Keratinocyte (primary cell): ENCODE data around the gene KCNMA1. TPM values are rescaled to one million over a fixed set of nuclear protein-coding genes. Genes with fewer than 3 reads are reported as not detected.

ENCODE experiments used
- DNase-seq: peaks from one replicate; pipeline ENCODE4 v3.0.0-alpha.2; 2011; ENCODE audit warnings: low read depth, missing footprints, low spot score
- FAIRE-seq: peaks from 2 replicates; lab custom pipeline; 2011; peaks lifted over from hg19 to GRCh38; lab: Jason Lieb, UNC
- H2AFZ ChIP-seq: 2 replicates; pipeline ENCODE4 v1.6.0; 2012; ENCODE audit warnings: low read length, control low read depth, inconsistent platforms; ENCODE audit not compliant: control insufficient read depth
- H3K27ac ChIP-seq: 2 replicates; pipeline ENCODE4 v1.5.1; 2011; ENCODE audit warnings: low read length; ENCODE audit not compliant: control insufficient read depth, insufficient read depth
- H3K27me3 ChIP-seq: 3 replicates; pipeline ENCODE4 v1.6.0; 2011; ENCODE audit warnings: low read length; ENCODE audit not compliant: control insufficient read depth, insufficient read depth; ENCODE audit errors: extremely low read depth
- H3K36me3 ChIP-seq, 2 experiments: 2 replicates in 1 of 2; 3 replicates in 1 of 2; pipeline ENCODE4 v1.5.1; 2011; ENCODE audit warnings: low read length in 2 of 2, mild to moderate bottlenecking in 1 of 2; ENCODE audit not compliant: control insufficient read depth in 2 of 2, insufficient read depth in 2 of 2; ENCODE audit errors: extremely low read depth in 1 of 2
- H3K4me1 ChIP-seq: 3 replicates; pipeline ENCODE4 v1.5.1; 2011; ENCODE audit warnings: low read length; ENCODE audit not compliant: control insufficient read depth, insufficient read depth; ENCODE audit errors: extremely low read depth
- H3K4me2 ChIP-seq: 3 replicates; pipeline ENCODE4 v1.6.0; 2011; ENCODE audit warnings: low read depth, low read length; ENCODE audit not compliant: control insufficient read depth, insufficient read depth; ENCODE audit errors: extremely low read depth
- H3K4me3 ChIP-seq, 3 experiments: fragments of 200-600 bp in 1 of 3; sonication (generic) in 1 of 3; 2 replicates in 2 of 3; 3 replicates in 1 of 3; pipeline ENCODE4 v1.5.1; 2011 to 2016; ENCODE audit warnings: low read length in 3 of 3, mild to moderate bottlenecking in 3 of 3, control low read depth in 2 of 3, inconsistent platforms in 1 of 3, low read depth in 1 of 3, mixed read lengths in 1 of 3, mixed run types in 1 of 3, moderate library complexity in 1 of 3; ENCODE audit not compliant: control insufficient read depth in 2 of 3, insufficient read depth in 2 of 3; ENCODE audit errors: extremely low read depth in 1 of 3
- H3K79me2 ChIP-seq: 2 replicates; pipeline ENCODE4 v1.6.0; 2012; ENCODE audit warnings: low read length; ENCODE audit not compliant: control insufficient read depth, insufficient read depth
- H3K9ac ChIP-seq: 3 replicates; pipeline ENCODE4 v1.6.0; 2011; ENCODE audit warnings: low read length; ENCODE audit not compliant: control insufficient read depth, insufficient read depth; ENCODE audit errors: extremely low read depth
- H3K9me1 ChIP-seq: 3 replicates; pipeline ENCODE4 v1.6.0; 2011; ENCODE audit warnings: low read length; ENCODE audit not compliant: control insufficient read depth, insufficient read depth; ENCODE audit errors: extremely low read depth
- H3K9me3 ChIP-seq: 2 replicates; pipeline ENCODE4 v1.5.1; 2012; ENCODE audit warnings: low read depth, low read length; ENCODE audit not compliant: control insufficient read depth
- H4K20me1 ChIP-seq: 3 replicates; pipeline ENCODE4 v1.6.0; 2011; ENCODE audit warnings: low read length; ENCODE audit not compliant: control insufficient read depth, insufficient read depth; ENCODE audit errors: extremely low read depth
- CTCF ChIP-seq, 3 experiments: IDR thresholded peaks in 1 of 3; conservative IDR thresholded peaks in 1 of 3; optimal IDR thresholded peaks in 1 of 3; 2 replicates in 2 of 3; 3 replicates in 1 of 3; pipeline versions ENCODE3 to v1.5.1; 2011; ENCODE audit warnings: low read length in 3 of 3, mild to moderate bottlenecking in 3 of 3, moderate library complexity in 2 of 3, control low read depth in 1 of 3, inconsistent platforms in 1 of 3; ENCODE audit not compliant: insufficient read depth in 2 of 3; ENCODE audit errors: extremely low read depth in 1 of 3
- EZH2 ChIP-seq: IDR thresholded peaks from one replicate; pipeline ENCODE4 v1.6.1; 2012; ENCODE audit warnings: inconsistent platforms, mild to moderate bottlenecking, low read length, moderate library complexity
- dilution Hi-C: fragments of 300-500 bp; cut with MboI; formaldehyde crosslinking; loops from one replicate; pipeline ENCODE4 v1.7.0; 2020; ENCODE audit warnings: low sequenced_read_pairs; ENCODE audit not compliant: extremely low pct_ligation_motif_present
- polyA plus RNA-seq, 5 experiments: library from polyadenylated mRNA; depleted of rRNA in 3 of 5; stranded (reverse) in 3 of 5; stranded (forward) in 1 of 5; unstranded in 1 of 5; fragments of >200 nt; gene quantifications; 1 replicate in 1 of 5; 2 replicates in 3 of 5; 3 replicates in 1 of 5; pipeline versions ENCODE4 v1.2.1 to v1.2.3, GENCODE V29; 2011 to 2012; ENCODE audit warnings: missing spikeins in 2 of 5, low read depth in 1 of 5, low replicate concordance in 1 of 5

The KCNMA1 gene
- polyA plus RNA-seq, 1 donor (not counting 4 experiments of a cell fraction or from before 2014, with no cell fraction given) = 6.3 TPM

- Histone ChIP-seq H3K9ac (no peak overlapping the region), H3K27me3 (no peaks in the 10 kb centered on the region), H3K4me3 (no peak overlapping the region), H4K20me1 (no peaks in the 10 kb centered on the region), H3K4me2 (no peak overlapping the region), H3K9me1 (no peaks in the 10 kb centered on the region), H3K4me1 (no peaks in the 10 kb centered on the region), H2AFZ (no peak overlapping the region), H3K36me3 (no peaks in the 10 kb centered on the region), H3K79me2 (no peaks in the 10 kb centered on the region), H3K27ac (no peak overlapping the region), H3K9me3 (no peaks in the 10 kb centered on the region)
- dilution Hi-C loops = no loop called here
- DNase-seq (no peak), FAIRE-seq (no peak)
- TF ChIP-seq EZH2 = no peak
- no peak for TF ChIP-seq CTCF (optimal IDR thresholded peaks at IDR 0.05 in 1 of 3, IDR thresholded peaks at IDR 0.05 in 1 of 3, conservative IDR thresholded peaks at IDR 0.05 in 1 of 3; ENCODE audit: extremely low read depth in 1 of 3, insufficient read depth in 2 of 3, low read length in 3 of 3)
Observed at GRCh38 chr10:76899490-76899889, 738.1 kb downstream of the KCNMA1 start.

GRCh38 chr10:76892766-76893479 lies 744.7 kb downstream of the KCNMA1 start:
- H3K36me3 ChIP-seq = no peaks in the 10 kb centered on the region
- no peak for DNase-seq
- dilution Hi-C loops = no loop called here
- no peak overlapping the region for H2AFZ ChIP-seq
- TF ChIP-seq EZH2 (no peak), CTCF (optimal IDR thresholded peaks at IDR 0.05 in 1 of 3, IDR thresholded peaks at IDR 0.05 in 1 of 3, conservative IDR thresholded peaks at IDR 0.05 in 1 of 3; ENCODE audit: extremely low read depth in 1 of 3, insufficient read depth in 2 of 3, low read length in 3 of 3) (no peak)
- no peaks in the 10 kb centered on the region for H3K79me2 ChIP-seq
- no peaks in the 10 kb centered on the region for H3K9me1 ChIP-seq
- H3K4me3 ChIP-seq = no peak overlapping the region
- FAIRE-seq = no peak
- no peaks in the 10 kb centered on the region for H4K20me1 ChIP-seq
- no peak overlapping the region for H3K9ac ChIP-seq
- H3K27ac ChIP-seq = no peak overlapping the region
- no peaks in the 10 kb centered on the region for H3K4me1 ChIP-seq
- no peaks in the 10 kb centered on the region for H3K9me3 ChIP-seq
- H3K4me2 ChIP-seq = no peak overlapping the region
- H3K27me3 ChIP-seq = no peaks in the 10 kb centered on the region
